GM10266 (cell line): ENCODE results near the gene EVI5L.
"Not testable (repeated sequence)": the region's sequence is repeated elsewhere in the genome, so short reads cannot be mapped to it uniquely, and the experiment has no call there.

Experiments used
- DNase-seq: peaks from one replicate; pipeline ENCODE4 v3.0.0; 2012; ENCODE audit errors: extremely low spot score
- CTCF ChIP-seq: IDR thresholded peaks from 2 replicates; pipeline ENCODE4 v1.5.1; 2012; ENCODE audit warnings: mild to moderate bottlenecking, low read depth; ENCODE audit not compliant: control insufficient read depth, insufficient read depth; ENCODE audit errors: missing control alignments

EVI5L gene

GRCh38 chr19:7788933-7789323 lies 41.1 kb upstream of the EVI5L start:
- no peak for TF ChIP-seq CTCF
- DNase-seq: no peak

- DNase-seq: no peak
- TF ChIP-seq CTCF: no peak
Observed at GRCh38 chr19:7789447-7789846, 40.6 kb upstream of the EVI5L start.

- TF ChIP-seq CTCF: no peak
- no peak for DNase-seq
Observed at GRCh38 chr19:7790416-7790815, 39.6 kb upstream of the EVI5L start.

GRCh38 chr19:7792281-7792680 lies 37.7 kb upstream of the EVI5L start:
- DNase-seq: no peak
- no peak for TF ChIP-seq CTCF

- not testable (repeated sequence) for DNase-seq
Observed at GRCh38 chr19:7792701-7793100, 37.3 kb upstream of the EVI5L start.

GRCh38 chr19:7793493-7793892 lies 36.5 kb upstream of the EVI5L start:
- DNase-seq: no peak
- no peak for TF ChIP-seq CTCF

- DNase-seq: no peak
- no peak for TF ChIP-seq CTCF
Observed at GRCh38 chr19:7795555-7796161, 34.4 kb upstream of the EVI5L start.
